ENCODE data around the gene SPRR3. TPM values are rescaled to one million over a fixed set of nuclear protein-coding genes. Genes with fewer than 3 reads are reported as not detected.

The SPRR3 gene
- total and polyA plus RNA-seq, 2 experiments from 2014 or later = not detected

GRCh38 chr1:152969036-152969435 lies 32.5 kb upstream of the SPRR3 start:
- DNase-seq (ENCODE audit: low spot score) (no peak), ATAC-seq (no peak)
- no peaks in the 10 kb centered on the region for H3K4me1 Mint-ChIP-seq
- no peak overlapping the region for H3K27ac ChIP-seq (ENCODE audit: low read depth)
- H3K4me1 ChIP-seq (ENCODE audit: insufficient read depth) = no peaks in the 10 kb centered on the region
- peaks cover 8% of the 10 kb centered on the region; the same call in 1 of the 2 replicates for H3K9me2 ChIP-seq (ENCODE audit: insufficient read depth)
- H3K4me3 Mint-ChIP-seq = no peak overlapping the region
- H3K4me3 ChIP-seq = no peak overlapping the region
- no peaks in the 10 kb centered on the region for H3F3A ChIP-seq (replicated peaks; ENCODE audit: low read depth)
- no peaks in the 10 kb centered on the region for H3K36me3 ChIP-seq (ENCODE audit: insufficient read depth)
- no peaks in the 10 kb centered on the region for H3K36me3 Mint-ChIP-seq (ENCODE audit: low read depth)
- H3K9me3 Mint-ChIP-seq = no peaks in the 10 kb centered on the region
- H3K79me2 ChIP-seq (replicated peaks; ENCODE audit: insufficient read depth) = no peaks in the 10 kb centered on the region
- TF ChIP-seq EZH2phosphoT487 (IDR thresholded peaks at IDR 0.05; ENCODE audit: unreplicated experiment) (no peak), CTCF (conservative IDR thresholded peaks at IDR 0.05; ENCODE audit: low read depth in 2 of 2) (no peak), STAT1 (IDR thresholded peaks at IDR 0.05; ENCODE audit: unreplicated experiment) (no peak), ZNF114 (CRISPR knock-in tag; IDR thresholded peaks at IDR 0.05) (no peak), ETS1 (IDR thresholded peaks at IDR 0.05) (no peak)
- H2AFZ ChIP-seq = no peak overlapping the region
- peaks cover 6% of the 10 kb centered on the region for H3K27me3 Mint-ChIP-seq (ENCODE audit: insufficient read depth, low read depth, poor library complexity)
- no peak overlapping the region for H3K4me2 ChIP-seq
- no peaks in the 10 kb centered on the region for H4K20me1 ChIP-seq (replicated peaks; ENCODE audit: insufficient read depth)
- no peaks in the 10 kb centered on the region for H3K27me3 ChIP-seq (ENCODE audit: insufficient read depth)
- H3K27ac Mint-ChIP-seq = no peak overlapping the region

GRCh38 chr1:152970495-152970894 lies 31.1 kb upstream of the SPRR3 start, which contains the start of gene SPRR4:
Gene SPRR4, plus strand, starts transcription at chr1:152970648. Its CDS starts 1,243 bp downstream, at chr1:152971891.
- Mint-ChIP-seq H3K36me3 (ENCODE audit: low read depth) (no peaks in the 10 kb centered on the region), H3K4me1 (no peaks in the 10 kb centered on the region), H3K9me3 (no peaks in the 10 kb centered on the region), H3K4me3 (no peak within 1 kb of the TSS), H3K27ac (no peak within 1 kb of the TSS), H3K27me3 (ENCODE audit: insufficient read depth, low read depth, poor library complexity) (peaks cover 6% of the 10 kb centered on the region)
- Histone ChIP-seq H3K79me2 (replicated peaks; ENCODE audit: insufficient read depth) (no peaks in the 10 kb centered on the region), H2AFZ (no peak within 1 kb of the TSS), H3K4me2 (no peak within 1 kb of the TSS), H4K20me1 (replicated peaks; ENCODE audit: insufficient read depth) (no peaks in the 10 kb centered on the region), H3K4me3 (no peak within 1 kb of the TSS), H3K4me1 (ENCODE audit: insufficient read depth) (no peaks in the 10 kb centered on the region), H3K27ac (ENCODE audit: low read depth) (no peak within 1 kb of the TSS), H3K36me3 (ENCODE audit: insufficient read depth) (no peaks in the 10 kb centered on the region), H3K27me3 (ENCODE audit: insufficient read depth) (no peaks in the 10 kb centered on the region), H3K9me2 (ENCODE audit: insufficient read depth) (peaks cover 7% of the 10 kb centered on the region; the same call in 1 of the 2 replicates), H3F3A (replicated peaks; ENCODE audit: low read depth) (no peaks in the 10 kb centered on the region)
- ATAC-seq (no peak), DNase-seq (ENCODE audit: low spot score) (no peak)
- no peak for TF ChIP-seq POLR2AphosphoS5 (IDR thresholded peaks at IDR 0.05; ENCODE audit: low read depth)
- TF ChIP-seq CREB1 (CRISPR knock-in tag; IDR thresholded peaks at IDR 0.05; ENCODE audit: low read depth) = no peak
- TF ChIP-seq EZH2 (IDR thresholded peaks at IDR 0.05; ENCODE audit: low read depth, unreplicated experiment) = no peak
- TF ChIP-seq ZNF114 (CRISPR knock-in tag; IDR thresholded peaks at IDR 0.05) = no peak
- no peak for TF ChIP-seq JUNB (IDR thresholded peaks at IDR 0.05; ENCODE audit: unreplicated experiment)
- no peak for TF ChIP-seq STAT1 (IDR thresholded peaks at IDR 0.05; ENCODE audit: unreplicated experiment)
- TF ChIP-seq NANOG (IDR thresholded peaks at IDR 0.05; ENCODE audit: borderline replicate concordance) = no peak
- TF ChIP-seq EZH2phosphoT487 (IDR thresholded peaks at IDR 0.05; ENCODE audit: unreplicated experiment) = no peak
- TF ChIP-seq ZNF331 (CRISPR knock-in tag; IDR thresholded peaks at IDR 0.05; ENCODE audit: low read depth) = no peak
- TF ChIP-seq ETS1 (IDR thresholded peaks at IDR 0.05) = no peak
- TF ChIP-seq REST (IDR thresholded peaks at IDR 0.05; ENCODE audit: unreplicated experiment) = no peak
